Esophagus muscularis mucosa (tissue), 4 donors: ENCODE data around the gene CYS1. TPM values are rescaled to one million over a fixed set of nuclear protein-coding genes. Genes with fewer than 3 reads are reported as not detected.
"Not testable (repeated sequence)": the region's sequence is repeated elsewhere in the genome, so short reads cannot be mapped to it uniquely, and the experiment has no call there.

Experiments used
- DNase-seq: peaks from one replicate; pipeline ENCODE4 v3.0.0-alpha.2; 2017; ENCODE audit errors: extremely low spot score
- H3K27ac ChIP-seq, 4 donors: fragments of 200-600 bp; sonication (generic); replicated peaks in 1 of 4; 1 replicate in 3 of 4; 2 replicates in 1 of 4; pipeline ENCODE4 v1.5.1; 2016 to 2019; ENCODE audit warnings: mild to moderate bottlenecking in 1 of 4
- H3K27me3 ChIP-seq, 4 donors: fragments of 200-600 bp; sonication (generic); one replicate each; pipeline versions ENCODE4 v1.5.1 to v1.6.0; 2016 to 2019
- H3K36me3 ChIP-seq, 4 donors: fragments of 200-600 bp; sonication (generic); one replicate each; pipeline ENCODE4 v1.5.1; 2016 to 2019
- H3K4me1 ChIP-seq, 4 donors: fragments of 200-600 bp; sonication (generic); one replicate each; pipeline ENCODE4 v1.5.1; 2016 to 2019
- H3K4me3 ChIP-seq, 4 donors: fragments of 200-600 bp; sonication (generic); 1 replicate in 2 of 4; 2 replicates in 2 of 4; pipeline ENCODE4 v1.5.1; 2016 to 2019; ENCODE audit warnings: mild to moderate bottlenecking in 4 of 4, moderate library complexity in 1 of 4
- H3K9me3 ChIP-seq, 4 donors: fragments of 200-600 bp; sonication (generic); 1 replicate in 3 of 4; 2 replicates in 1 of 4; pipeline ENCODE4 v1.5.1; 2016 to 2019
- CTCF ChIP-seq, 3 experiments: fragments of 200-600 bp in 2 of 3; fragments of 450-650 bp in 1 of 3; sonication (generic) in 2 of 3; IDR thresholded peaks; one replicate each; pipeline ENCODE4 v1.5.1; 2017 to 2019; ENCODE audit warnings: antibody characterized with exemption in 3 of 3, mild to moderate bottlenecking in 2 of 3, moderate library complexity in 1 of 3
- EP300 ChIP-seq: sonication (generic); formaldehyde crosslinking; IDR thresholded peaks from one replicate; pipeline ENCODE4 v1.6.1; 2017; ENCODE audit warnings: antibody characterized with exemption
- POLR2A ChIP-seq: fragments of 450-650 bp; IDR thresholded peaks from one replicate; pipeline ENCODE4 v1.6.1; 2017; ENCODE audit warnings: antibody characterized with exemption, moderate library complexity, mild to moderate bottlenecking, low read depth
- POLR2AphosphoS5 ChIP-seq, 2 donors: sonication (generic); formaldehyde crosslinking; IDR thresholded peaks; one replicate each; pipeline ENCODE4 v1.6.1; 2017; ENCODE audit warnings: antibody characterized with exemption in 2 of 2
- WGBS: methylation state at CpG from one replicate; pipeline ENCODE4 v1.1.5; 2018; 5-methylcytosine and 5-hydroxymethylcytosine counted together
- intact Hi-C: fragments of 100-400 bp; cut with DNase I; formaldehyde crosslinking; loops from one replicate; pipeline ENCODE4 v1.15.1; 2023
- total RNA-seq, 4 donors: library from RNA; depleted of rRNA; stranded (reverse); fragments of >200 nt; gene quantifications; one replicate each; pipeline versions ENCODE4 v1.1.0 to v1.2.1, GENCODE V29; 2016

The CYS1 gene
- total RNA-seq, 4 donors from 2014 or later, result 16.9 to 56.4 (median 35.4) TPM

- no peak for DNase-seq
- TF ChIP-seq EP300, result no peak
- no peak for TF ChIP-seq POLR2A
- TF ChIP-seq CTCF (IDR thresholded peaks at IDR 0.05), result no peak
- no peak for TF ChIP-seq POLR2AphosphoS5 (IDR thresholded peaks at IDR 0.05)
- Histone ChIP-seq H3K27me3 (no peaks in the 10 kb centered on the region), H3K4me1 (peaks cover 12 to 18% (median 13%) of the 10 kb centered on the region in 4 donors), H3K9me3 (peaks cover 0 to 13% (median 6%) of the 10 kb centered on the region in 4 donors), H3K36me3 (no peaks in the 10 kb centered on the region), H3K27ac (no peak overlapping the region), H3K4me3 (no peak overlapping the region)
- intact Hi-C loops, result no loop called here
- WGBS, result 93% methylated on average over 42 of the region's 42 CpGs
Measured at GRCh38 chr2:10014418-10015190, 65.6 kb downstream of the CYS1 start.

- H3K4me3 ChIP-seq, H3K27ac ChIP-seq, H3K27me3 ChIP-seq, DNase-seq, H3K36me3 ChIP-seq, intact Hi-C loops: not testable (repeated sequence)
- Histone ChIP-seq H3K4me1 (peaks cover 19 to 23% (median 20%) of the 10 kb centered on the region in 4 donors), H3K9me3 (peaks cover 0 to 13% (median 6%) of the 10 kb centered on the region in 4 donors)
- 92% methylated on average over 43 of the region's 43 CpGs for WGBS
Measured at GRCh38 chr2:10013651-10014417, 66.4 kb downstream of the CYS1 start.

- WGBS, result 91% methylated on average over 29 of the region's 29 CpGs
Measured at GRCh38 chr2:10012963-10013461, 67.2 kb downstream of the CYS1 start.

GRCh38 chr2:10012366-10012962, 67.7 kb downstream of the CYS1 start:
- H3K9me3 ChIP-seq, DNase-seq, intact Hi-C loops, H3K36me3 ChIP-seq, H3K27me3 ChIP-seq, H3K4me3 ChIP-seq, H3K27ac ChIP-seq: not testable (repeated sequence)
- H3K4me1 ChIP-seq, result peaks cover 28 to 33% (median 32%) of the 10 kb centered on the region in 4 donors
- 91% methylated on average over 37 of the region's 37 CpGs for WGBS

More at GRCh38 chr2:10012963-10013461, 67.2 kb downstream of the CYS1 start:
- H3K27ac ChIP-seq, result no peak overlapping the region
- intact Hi-C loops, result no loop called here
- no peak overlapping the region for H3K4me3 ChIP-seq
- H3K36me3 ChIP-seq, result no peaks in the 10 kb centered on the region
- TF ChIP-seq CTCF (IDR thresholded peaks at IDR 0.05) (no peak), POLR2AphosphoS5 (IDR thresholded peaks at IDR 0.05) (no peak), EP300 (no peak), POLR2A (no peak)
- peaks cover 22 to 28% (median 26%) of the 10 kb centered on the region in 4 donors for H3K4me1 ChIP-seq
- peaks cover 0 to 13% (median 6%) of the 10 kb centered on the region in 4 donors for H3K9me3 ChIP-seq
- no peak for DNase-seq
- H3K27me3 ChIP-seq, result no peaks in the 10 kb centered on the region

GRCh38 chr2:10011606-10012325, 68.4 kb downstream of the CYS1 start:
- intact Hi-C loops, H3K4me3 ChIP-seq, DNase-seq, H3K27me3 ChIP-seq, H3K36me3 ChIP-seq, H3K27ac ChIP-seq, H3K9me3 ChIP-seq: not testable (repeated sequence)
- WGBS, result 92% methylated on average over 61 of the region's 61 CpGs
- H3K4me1 ChIP-seq, result peaks cover 35 to 40% (median 39%) of the 10 kb centered on the region in 4 donors

GRCh38 chr2:10010861-10011605, 69.2 kb downstream of the CYS1 start:
- H3K27me3 ChIP-seq, DNase-seq, H3K36me3 ChIP-seq, intact Hi-C loops, H3K27ac ChIP-seq, H3K4me3 ChIP-seq, H3K9me3 ChIP-seq: not testable (repeated sequence)
- whole genome bisulfite sequencing, result 94% methylated on average over 52 of the region's 52 CpGs
- peaks cover 42 to 48% (median 45%) of the 10 kb centered on the region in 4 donors for H3K4me1 ChIP-seq
